SK-N-SH (cell line): Measurements from ENCODE around the gene CHCHD6. TPM values are rescaled to one million over a fixed set of nuclear protein-coding genes. Genes with fewer than 3 reads are reported as not detected.

ENCODE experiments used
- CTCF ChIA-PET: fragments of 300-600, 350-600 bp; formaldehyde crosslinking; extraction: SDS; loops from one replicate; lab custom pipeline; 2021; lab: Yijun Ruan, JAX
- POLR2A ChIA-PET: fragments of 350-600 bp; sonication (Branson Sonifier 250); formaldehyde crosslinking; extraction: SDS; loops from one replicate; lab custom pipeline; 2020; ENCODE audit warnings: antibody characterized with exemption, inconsistent platforms; lab: Yijun Ruan, JAX
- DNase-seq: peaks from one replicate; pipeline ENCODE4 v3.0.0; 2012
- H2AFZ ChIP-seq: fragments of 200-600 bp; sonication (generic); 2 replicates; pipeline ENCODE4 v1.8.1; 2016; ENCODE audit warnings: antibody characterized with exemption, mild to moderate bottlenecking, low read depth
- H3F3A ChIP-seq: fragments of 200-600 bp; sonication (generic); replicated peaks from 2 replicates; pipeline ENCODE3; 2016; ENCODE audit warnings: antibody characterized with exemption, mild to moderate bottlenecking; ENCODE audit not compliant: insufficient read depth
- H3K27ac ChIP-seq, 2 experiments: fragments of 200-500 bp in 1 of 2; fragments of 200-600 bp in 1 of 2; sonication (Bioruptor generic) in 1 of 2; sonication (generic), shearing (Covaris generic) in 1 of 2; 2 replicates each; pipeline versions ENCODE4 v1.5.1 to v1.6.1; 2014 to 2016; ENCODE audit warnings: low read depth in 2 of 2, inconsistent platforms in 1 of 2, low read length in 1 of 2, mild to moderate bottlenecking in 1 of 2, mixed read lengths in 1 of 2
- H3K27me3 ChIP-seq: fragments of 200-600 bp; sonication (generic), shearing (Covaris generic); 2 replicates; pipeline ENCODE4 v1.6.1; 2016; ENCODE audit warnings: mixed run types; ENCODE audit not compliant: insufficient read depth
- H3K36me3 ChIP-seq, 2 experiments: fragments of 200-500 bp in 1 of 2; fragments of 200-600 bp in 1 of 2; sonication (Bioruptor generic) in 1 of 2; sonication (generic) in 1 of 2; replicated peaks in 1 of 2; 2 replicates each; pipeline versions ENCODE3 to v1.5.1; 2014 to 2016; ENCODE audit warnings: low read length in 1 of 2, mild to moderate bottlenecking in 1 of 2; ENCODE audit not compliant: insufficient read depth in 2 of 2, control insufficient read depth in 1 of 2
- H3K4me1 ChIP-seq, 2 experiments: fragments of 200-500 bp in 1 of 2; fragments of 200-600 bp in 1 of 2; sonication (Bioruptor generic) in 1 of 2; sonication (generic), shearing (Covaris generic) in 1 of 2; 2 replicates each; pipeline versions ENCODE4 v1.5.1 to v1.6.1; 2014 to 2016; ENCODE audit warnings: low read depth in 1 of 2, low read length in 1 of 2, mixed run types in 1 of 2; ENCODE audit not compliant: insufficient read depth in 2 of 2, control insufficient read depth in 1 of 2
- H3K4me2 ChIP-seq: fragments of 200-600 bp; sonication (generic), shearing (Covaris generic); 2 replicates; pipeline ENCODE4 v1.6.1; 2017; ENCODE audit warnings: mixed run types
- H3K4me3 ChIP-seq, 2 experiments: fragments of 200-500 bp in 1 of 2; fragments of 200-600 bp in 1 of 2; sonication (Bioruptor generic) in 1 of 2; sonication (generic), shearing (Covaris generic) in 1 of 2; 2 replicates each; pipeline versions ENCODE4 v1.5.1 to v1.8.1; 2014 to 2016; ENCODE audit warnings: low read depth in 2 of 2, inconsistent platforms in 1 of 2, low read length in 1 of 2, mild to moderate bottlenecking in 1 of 2, mixed read lengths in 1 of 2, moderate library complexity in 1 of 2
- H3K79me2 ChIP-seq: fragments of 200-600 bp; sonication (generic); 2 replicates; pipeline ENCODE4 v1.8.1; 2017; ENCODE audit warnings: mild to moderate bottlenecking; ENCODE audit not compliant: insufficient read depth
- H3K9ac ChIP-seq: fragments of 200-600 bp; sonication (generic); 2 replicates; pipeline ENCODE4 v1.6.1; 2017; ENCODE audit warnings: mixed run types
- H3K9me2 ChIP-seq: fragments of 200-600 bp; sonication (generic); 2 replicates; pipeline ENCODE4 v1.6.1; 2017; ENCODE audit warnings: mixed run types
- H3K9me3 ChIP-seq: fragments of 200-600 bp; sonication (generic); 2 replicates; pipeline ENCODE4 v1.6.1; 2017; ENCODE audit warnings: mixed run types, mild to moderate bottlenecking, moderate library complexity
- H4K20me1 ChIP-seq: fragments of 200-600 bp; sonication (generic); 2 replicates; pipeline ENCODE4 v1.6.1; 2017; ENCODE audit warnings: mild to moderate bottlenecking, mixed run types; ENCODE audit not compliant: insufficient read depth
- CHD2 ChIP-seq: fragments of 150-350 bp; IDR thresholded peaks from 2 replicates; pipeline ENCODE4 v1.6.1; 2018; ENCODE audit warnings: low read length; ENCODE audit not compliant: partially characterized antibody
- EP300 ChIP-seq, 2 experiments: IDR thresholded peaks; 2 replicates each; pipeline versions ENCODE4 v1.4.0 to v1.6.1; 2012; ENCODE audit warnings: borderline replicate concordance in 1 of 2, low read depth in 1 of 2, low read length in 1 of 2
- EZH2phosphoT487 ChIP-seq: fragments of 200-600 bp; sonication (generic); IDR thresholded peaks from 2 replicates; pipeline ENCODE4 v1.6.1; 2017; ENCODE audit warnings: low read depth, mixed run types, mild to moderate bottlenecking, antibody characterized with exemption, moderate library complexity, borderline replicate concordance
- FOXJ3 ChIP-seq: sonication (generic); formaldehyde crosslinking; IDR thresholded peaks from 2 replicates; pipeline ENCODE4 v1.5.1; 2020; ENCODE audit warnings: mild to moderate bottlenecking, missing genetic modification reagents
- GABPA ChIP-seq: IDR thresholded peaks from 2 replicates; pipeline ENCODE4 v1.4.0; 2012; ENCODE audit warnings: low read depth, mild to moderate bottlenecking
- GATA2 ChIP-seq: sonication (generic); formaldehyde crosslinking; IDR thresholded peaks from 2 replicates; pipeline ENCODE4 v1.5.0; 2020; ENCODE audit warnings: mild to moderate bottlenecking, missing genetic modification reagents
- MEF2A ChIP-seq: IDR thresholded peaks from 2 replicates; pipeline ENCODE4 v1.4.0; 2012; ENCODE audit warnings: low read depth, borderline replicate concordance
- NFIC ChIP-seq: IDR thresholded peaks from 2 replicates; pipeline ENCODE4 v1.4.0; 2012; ENCODE audit warnings: borderline replicate concordance
- NRF1 ChIP-seq: IDR thresholded peaks from 2 replicates; pipeline ENCODE4 v1.6.1; 2012; ENCODE audit warnings: low read depth, mild to moderate bottlenecking, low read length
- POLR2AphosphoS5 ChIP-seq: IDR thresholded peaks from 2 replicates; pipeline ENCODE4 v1.6.1; 2012; ENCODE audit warnings: low read depth, low read length
- RXRA ChIP-seq: IDR thresholded peaks from 2 replicates; pipeline ENCODE4 v1.4.0; 2012; ENCODE audit warnings: low read depth, mild to moderate bottlenecking, borderline replicate concordance
- SIN3A ChIP-seq: IDR thresholded peaks from 2 replicates; pipeline ENCODE4 v1.6.1; 2012; ENCODE audit warnings: low read depth, mild to moderate bottlenecking, low read length, moderate library complexity, borderline replicate concordance
- TAF1 ChIP-seq: IDR thresholded peaks from 2 replicates; pipeline ENCODE4 v1.6.1; 2012; ENCODE audit warnings: low read depth, mild to moderate bottlenecking, low read length, moderate library complexity, borderline replicate concordance
- TCF12 ChIP-seq: IDR thresholded peaks from 2 replicates; pipeline ENCODE4 v1.4.0; 2012
- TEAD4 ChIP-seq: IDR thresholded peaks from 2 replicates; pipeline ENCODE4 v1.4.0; 2012; ENCODE audit warnings: mild to moderate bottlenecking, borderline replicate concordance; ENCODE audit not compliant: insufficient read depth
- USF2 ChIP-seq: fragments of 150-350 bp; IDR thresholded peaks from 2 replicates; pipeline ENCODE4 v1.6.1; 2017; ENCODE audit warnings: antibody characterized with exemption, low read length, low read depth, borderline replicate concordance
- YY1 ChIP-seq: IDR thresholded peaks from 2 replicates; pipeline ENCODE4 v1.4.0; 2012; ENCODE audit warnings: low read depth, mild to moderate bottlenecking
- WGBS: methylation state at CpG from one replicate; pipeline ENCODE4 v1.1.6; 2017; ENCODE audit warnings: low lambda C conversion rate; 5-methylcytosine and 5-hydroxymethylcytosine counted together
- polyA plus RNA-seq, 3 experiments: library from polyadenylated mRNA; depleted of rRNA; stranded (reverse); fragments of >200 nt; gene quantifications; 2 replicates each; pipeline ENCODE4 v1.2.3, GENCODE V29; 2012
- TF ChIP-seq, protein P1 (sequence below): IDR thresholded peaks from 2 replicates; pipeline ENCODE4 v1.4.0; 2012; ENCODE audit warnings: low read depth, borderline replicate concordance
- TF ChIP-seq, protein P2 (sequence below): fragments of 150-350 bp; IDR thresholded peaks from 2 replicates; pipeline ENCODE4 v1.6.1; 2016; ENCODE audit warnings: mild to moderate bottlenecking, low read depth, low read length

The CHCHD6 gene
- polyA plus RNA-seq, 1 of the 3 experiments (the other 2 are of a cell fraction): 42.5 TPM

DNA sequence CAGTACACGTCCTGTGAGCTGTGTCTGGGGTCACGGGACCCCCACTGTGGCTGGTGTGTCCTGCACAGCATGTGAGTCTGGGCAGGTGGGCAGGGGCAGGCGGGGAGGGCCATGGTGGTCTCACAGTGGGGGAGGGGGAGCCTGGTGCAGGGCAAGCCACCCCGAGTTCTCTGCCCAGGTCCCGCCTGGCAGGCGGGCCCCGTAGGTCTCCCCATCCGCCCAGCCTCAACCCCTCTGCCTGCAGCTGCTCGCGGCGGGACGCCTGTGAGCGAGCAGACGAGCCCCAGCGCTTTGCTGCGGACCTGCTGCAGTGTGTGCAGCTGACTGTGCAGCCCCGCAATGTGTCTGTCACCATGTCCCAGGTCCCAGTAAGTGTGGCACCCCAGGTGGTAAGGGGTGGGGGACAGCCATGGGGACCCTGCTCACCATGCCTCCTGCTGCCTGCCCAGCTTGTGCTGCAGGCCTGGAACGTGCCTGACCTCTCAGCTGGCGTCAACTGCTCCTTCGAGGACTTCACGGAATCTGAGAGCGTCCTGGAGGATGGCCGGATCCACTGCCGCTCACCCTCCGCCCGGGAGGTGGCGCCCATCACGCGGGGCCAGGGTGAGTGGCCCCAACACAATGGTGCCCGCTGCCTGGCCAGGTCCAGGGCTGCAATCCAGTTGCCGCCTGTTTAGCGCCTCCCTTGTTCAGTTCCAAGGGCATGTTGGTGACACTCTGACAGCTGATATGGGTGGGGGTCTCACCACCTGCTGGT is 300.8 kb downstream of the CHCHD6 start:
- DNase-seq: no peak
- H3F3A ChIP-seq: peaks cover 8% of the 10 kb centered on the region
- H3K4me1 ChIP-seq: peaks cover 23 to 70% of the 10 kb centered on the region in 2 experiments; a peak in 3 of 4 replicates
- H3K4me3 ChIP-seq: no peak overlapping the region
- no peaks in the 10 kb centered on the region for H3K9me3 ChIP-seq
- peaks cover 52% of the 10 kb centered on the region for H3K79me2 ChIP-seq
- POLR2A ChIA-PET: no interaction called here
- WGBS: no CpG with 5 or more reads among the region's 32 CpGs
- no peak overlapping the region for H3K27ac ChIP-seq
- no peak overlapping the region for H3K9ac ChIP-seq
- H3K4me2 ChIP-seq: no peak overlapping the region
- no peak overlapping the region for H2AFZ ChIP-seq
- H3K27me3 ChIP-seq: no peaks in the 10 kb centered on the region
- CTCF ChIA-PET: interaction anchor here (0.6 to 1.3 kb wide), 4 partner anchors 15 to 325 kb away, joined by 3 to 4 read pairs (median 4); no protein-coding TSS in a partner anchor
- H3K36me3 ChIP-seq: peaks cover 5 to 9% of the 10 kb centered on the region in 2 experiments
- 0 out of 2 replicates have a peak, but pooled peaks cover 5% of the 10 kb centered on the region for H4K20me1 ChIP-seq
- no peaks in the 10 kb centered on the region for H3K9me2 ChIP-seq
- TF ChIP-seq MEF2A: no peak
- TF ChIP-seq GATA2: no peak
- TF ChIP-seq RXRA: no peak
- no peak for TF ChIP-seq YY1
- TF ChIP-seq, protein P1, sequence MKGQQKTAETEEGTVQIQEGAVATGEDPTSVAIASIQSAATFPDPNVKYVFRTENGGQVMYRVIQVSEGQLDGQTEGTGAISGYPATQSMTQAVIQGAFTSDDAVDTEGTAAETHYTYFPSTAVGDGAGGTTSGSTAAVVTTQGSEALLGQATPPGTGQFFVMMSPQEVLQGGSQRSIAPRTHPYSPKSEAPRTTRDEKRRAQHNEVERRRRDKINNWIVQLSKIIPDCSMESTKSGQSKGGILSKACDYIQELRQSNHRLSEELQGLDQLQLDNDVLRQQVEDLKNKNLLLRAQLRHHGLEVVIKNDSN: no peak
- TF ChIP-seq SIN3A: no peak
- no peak for TF ChIP-seq NRF1
- no peak for TF ChIP-seq FOXJ3 (CRISPR knock-in tag)

DNA sequence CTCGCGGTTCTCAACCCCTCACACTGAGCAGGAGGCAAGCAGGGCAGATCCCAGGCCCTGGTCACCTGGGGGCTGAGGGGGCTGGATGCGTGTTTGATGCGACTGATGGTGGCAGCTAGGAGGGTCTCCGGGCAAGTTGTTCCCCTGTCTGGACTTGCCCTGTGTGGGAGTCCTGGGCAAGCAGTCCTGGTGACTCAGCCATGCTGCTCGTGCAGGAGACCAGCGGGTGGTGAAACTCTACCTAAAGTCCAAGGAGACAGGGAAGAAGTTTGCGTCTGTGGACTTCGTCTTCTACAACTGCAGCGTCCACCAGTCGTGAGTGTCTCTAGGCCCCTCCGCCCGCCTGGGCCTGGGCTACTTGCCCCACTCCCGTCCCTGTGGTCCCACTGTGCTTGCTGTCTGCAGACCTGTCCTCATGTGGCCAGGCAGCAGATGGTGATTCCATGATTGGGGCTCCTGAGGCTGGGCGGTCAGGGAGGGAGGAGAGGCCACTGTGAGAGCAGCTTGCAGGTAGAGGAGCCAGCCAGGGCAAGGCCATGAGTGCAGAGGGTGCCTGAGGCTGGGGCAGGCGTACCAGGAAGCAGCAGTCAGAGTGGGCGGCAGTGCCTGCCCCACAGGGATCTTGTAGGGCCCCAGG is 301.9 kb downstream of the CHCHD6 start:
- CTCF ChIA-PET: interaction anchor here (1.0 to 1.1 kb wide), 2 partner anchors 14 to 544 kb away, joined by 3 to 4 read pairs; no protein-coding TSS in a partner anchor

More for the DNA sequence above, 301.9 kb downstream of the CHCHD6 start:
- Histone ChIP-seq H4K20me1 (0 out of 2 replicates have a peak, but pooled peaks cover 5% of the 10 kb centered on the region), H3K27me3 (no peaks in the 10 kb centered on the region), H3K27ac (no peak overlapping the region), H3K9me2 (no peaks in the 10 kb centered on the region), H3K4me3 (no peak overlapping the region), H3K9me3 (no peaks in the 10 kb centered on the region), H3K36me3 (peaks cover 5 to 11% of the 10 kb centered on the region in 2 experiments), H3K4me1 (peaks cover 23 to 64% of the 10 kb centered on the region in 2 experiments; a peak in 3 of 4 replicates), H3F3A (peaks cover 8% of the 10 kb centered on the region), H3K79me2 (peaks cover 42% of the 10 kb centered on the region), H2AFZ (no peak overlapping the region), H3K9ac (no peak overlapping the region), H3K4me2 (no peak overlapping the region)
- POLR2A ChIA-PET: no interaction called here
- 92% methylated on average over 11 of the region's 17 CpGs for WGBS
- DNase-seq: no peak
- no peak for TF ChIP-seq NFIC
- TF ChIP-seq POLR2AphosphoS5: no peak
- no peak for TF ChIP-seq FOXJ3 (CRISPR knock-in tag)
- no peak for TF ChIP-seq NRF1
- no peak for TF ChIP-seq GABPA
- no peak for TF ChIP-seq TCF12
- TF ChIP-seq, protein P1: no peak
- TF ChIP-seq RXRA: no peak
- no peak for TF ChIP-seq GATA2
- TF ChIP-seq EP300 (IDR thresholded peaks at IDR 0.05; ENCODE audit: borderline replicate concordance in 1 of 2, low read depth in 1 of 2, low read length in 1 of 2): no peak
- TF ChIP-seq, protein P2, sequence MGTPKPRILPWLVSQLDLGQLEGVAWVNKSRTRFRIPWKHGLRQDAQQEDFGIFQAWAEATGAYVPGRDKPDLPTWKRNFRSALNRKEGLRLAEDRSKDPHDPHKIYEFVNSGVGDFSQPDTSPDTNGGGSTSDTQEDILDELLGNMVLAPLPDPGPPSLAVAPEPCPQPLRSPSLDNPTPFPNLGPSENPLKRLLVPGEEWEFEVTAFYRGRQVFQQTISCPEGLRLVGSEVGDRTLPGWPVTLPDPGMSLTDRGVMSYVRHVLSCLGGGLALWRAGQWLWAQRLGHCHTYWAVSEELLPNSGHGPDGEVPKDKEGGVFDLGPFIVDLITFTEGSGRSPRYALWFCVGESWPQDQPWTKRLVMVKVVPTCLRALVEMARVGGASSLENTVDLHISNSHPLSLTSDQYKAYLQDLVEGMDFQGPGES: no peak
- no peak for TF ChIP-seq CHD2
- no peak for TF ChIP-seq MEF2A
- no peak for TF ChIP-seq EZH2phosphoT487
- no peak for TF ChIP-seq TAF1
- TF ChIP-seq SIN3A: no peak
- no peak for TF ChIP-seq USF2
- no peak for TF ChIP-seq TEAD4
